Kidney epithelial cell (primary cell): ENCODE data around the gene DLAT. TPM values are rescaled to one million over a fixed set of nuclear protein-coding genes. Genes with fewer than 3 reads are reported as not detected.

Experiments
- DNase-seq: peaks from one replicate; pipeline ENCODE4 v3.0.0-alpha.2; 2010; ENCODE audit warnings: low read depth
- H3K27me3 ChIP-seq: 2 replicates; pipeline ENCODE4 v1.6.0; 2011; ENCODE audit warnings: low read length; ENCODE audit not compliant: control insufficient read depth, insufficient read depth
- H3K36me3 ChIP-seq: 2 replicates; pipeline ENCODE4 v1.5.1; 2011; ENCODE audit warnings: low read length; ENCODE audit not compliant: control insufficient read depth, insufficient read depth
- H3K4me3 ChIP-seq: 2 replicates; pipeline ENCODE4 v1.5.1; 2011; ENCODE audit warnings: low read depth, mild to moderate bottlenecking, control low read depth, low read length
- CTCF ChIP-seq: IDR thresholded peaks from 2 replicates; pipeline ENCODE4 v1.5.1; 2011; ENCODE audit warnings: mild to moderate bottlenecking, moderate library complexity, low read length, control low read depth, inconsistent platforms; ENCODE audit not compliant: insufficient read depth, poor library complexity, severe bottlenecking
- total RNA-seq: library from RNA; depleted of rRNA; stranded (reverse); fragments of >200 nt; gene quantifications from 2 replicates; pipeline ENCODE4 v1.2.3, GENCODE V29; 2015

The DLAT gene
- total RNA-seq, 1 donor from 2014 or later: 33.4 TPM

- no peak for TF ChIP-seq CTCF
- H3K36me3 ChIP-seq: no peaks in the 10 kb centered on the region
- no peak overlapping the region for H3K4me3 ChIP-seq
- H3K27me3 ChIP-seq: no peaks in the 10 kb centered on the region
- DNase-seq: no peak
Observed at GRCh38 chr11:111980062-111980461, 45.1 kb upstream of the DLAT start.

DNA sequence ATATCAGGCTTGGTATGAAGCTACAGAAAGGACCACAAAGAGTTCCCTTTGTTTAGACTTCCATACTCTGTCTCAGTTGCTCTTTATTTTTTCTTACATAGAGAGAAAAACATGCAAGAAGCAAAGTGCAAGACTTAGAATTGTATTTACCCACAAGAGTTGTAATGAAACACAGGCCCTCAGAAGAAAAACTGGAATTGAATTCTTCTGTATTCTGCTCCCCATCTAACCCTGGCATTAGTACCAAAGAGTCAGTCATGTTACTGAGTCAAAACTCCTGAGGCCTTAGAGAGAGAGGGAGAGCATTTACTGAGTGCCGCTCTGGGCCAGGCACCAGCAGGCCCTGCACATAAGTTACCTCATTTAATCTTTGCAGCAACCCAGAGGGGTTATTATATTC, 43.9 kb upstream of the DLAT start:
- DNase-seq: no peak
- no peaks in the 10 kb centered on the region for H3K27me3 ChIP-seq
- H3K36me3 ChIP-seq: no peaks in the 10 kb centered on the region
- H3K4me3 ChIP-seq: no peak overlapping the region
- no peak for TF ChIP-seq CTCF

- H3K4me3 ChIP-seq: no peak overlapping the region
- no peaks in the 10 kb centered on the region for H3K27me3 ChIP-seq
- TF ChIP-seq CTCF: peak; percentile 83
- peak; percentile 39 for DNase-seq
- no peaks in the 10 kb centered on the region for H3K36me3 ChIP-seq
Observed at GRCh38 chr11:111982019-111982464, 43.2 kb upstream of the DLAT start.

- no peak for DNase-seq
- Histone ChIP-seq H3K36me3 (no peaks in the 10 kb centered on the region), H3K27me3 (no peaks in the 10 kb centered on the region), H3K4me3 (no peak overlapping the region)
- TF ChIP-seq CTCF: no peak
Observed at GRCh38 chr11:111982541-111983186, 42.5 kb upstream of the DLAT start.

- Histone ChIP-seq H3K27me3 (no peaks in the 10 kb centered on the region), H3K4me3 (no peak overlapping the region), H3K36me3 (no peaks in the 10 kb centered on the region)
- no peak for TF ChIP-seq CTCF
- no peak for DNase-seq
Observed at GRCh38 chr11:111983187-111983986, 41.8 kb upstream of the DLAT start.
